IPS-18c (cell line): ENCODE measurements around the gene REEP6.
A peak's percentile ranks its signal among the peaks of the same experiment; 100 is the strongest.

Experiments
- H3K4me3 ChIP-seq: 2 replicates; pipeline ENCODE4 v1.7.0; 2013; ENCODE audit warnings: low read depth, mild to moderate bottlenecking, low read length, moderate library complexity; ENCODE audit not compliant: insufficient read depth
- H3K9me3 ChIP-seq: one replicate; pipeline ENCODE4 v1.6.1; 2013; ENCODE audit warnings: mild to moderate bottlenecking, low read length, moderate library complexity; ENCODE audit not compliant: control insufficient read depth, insufficient read depth

The REEP6 gene

DNA sequence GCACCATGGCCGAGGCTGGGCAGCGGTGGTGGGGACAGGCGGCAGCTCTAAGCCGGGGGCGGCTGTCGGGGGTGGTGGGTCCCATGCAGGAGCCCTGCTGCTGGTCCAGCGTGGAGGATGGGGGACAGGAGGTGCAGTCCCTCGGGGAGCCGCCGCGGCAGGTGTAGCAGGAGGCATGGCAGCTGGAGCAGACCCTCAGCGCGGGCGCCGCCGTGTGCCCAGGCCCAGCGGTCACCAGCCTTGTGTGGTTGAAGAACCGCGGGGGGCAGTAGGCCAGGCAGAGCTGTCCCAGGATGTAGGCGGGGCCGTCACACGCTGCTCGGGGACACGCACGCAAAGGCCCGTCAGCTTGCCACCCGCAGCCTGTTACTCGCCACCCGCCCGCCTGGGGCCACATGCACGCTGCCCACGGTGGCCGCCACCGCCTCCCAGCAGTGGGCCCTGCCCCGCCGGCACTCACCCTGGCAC, 9.1 kb upstream of the REEP6 start:
- H3K4me3 ChIP-seq, result no peak overlapping the region
- no peaks in the 10 kb centered on the region for H3K9me3 ChIP-seq

- Histone ChIP-seq H3K4me3 (no peak overlapping the region), H3K9me3 (no peaks in the 10 kb centered on the region)
Measured at GRCh38 chr19:1482361-1483130, 8.4 kb upstream of the REEP6 start.

GRCh38 chr19:1483131-1483978, 7.6 kb upstream of the REEP6 start:
- no peaks in the 10 kb centered on the region for H3K9me3 ChIP-seq
- no peak overlapping the region for H3K4me3 ChIP-seq

DNA sequence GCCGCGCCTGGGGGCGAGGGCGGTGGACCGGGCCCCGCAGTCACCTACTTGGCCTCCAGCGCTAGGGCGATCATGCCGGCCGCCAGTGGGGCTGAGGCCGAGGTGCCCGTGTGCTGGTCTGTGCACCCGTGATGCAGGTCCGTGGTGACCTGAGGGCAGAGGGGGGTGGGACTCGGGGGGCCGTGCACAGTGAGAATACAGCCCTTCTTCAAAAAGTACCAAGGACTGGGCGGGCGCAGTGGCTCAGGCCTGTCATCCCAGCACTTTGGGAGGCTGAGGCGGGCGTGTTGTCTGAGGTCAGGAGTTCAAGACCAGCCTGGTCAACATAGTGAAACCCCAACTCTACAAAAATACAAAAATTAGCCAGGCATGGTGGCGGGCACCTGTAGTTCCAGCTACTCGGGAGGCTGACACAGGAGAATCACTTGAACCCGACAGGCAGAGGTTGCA, 7.0 kb upstream of the REEP6 start:
- H3K4me3 ChIP-seq, result no peak overlapping the region
- H3K9me3 ChIP-seq, result no peaks in the 10 kb centered on the region

- Histone ChIP-seq H3K4me3 (no peak overlapping the region), H3K9me3 (no peaks in the 10 kb centered on the region)
Measured at GRCh38 chr19:1486720-1487575, 4.0 kb upstream of the REEP6 start.

DNA sequence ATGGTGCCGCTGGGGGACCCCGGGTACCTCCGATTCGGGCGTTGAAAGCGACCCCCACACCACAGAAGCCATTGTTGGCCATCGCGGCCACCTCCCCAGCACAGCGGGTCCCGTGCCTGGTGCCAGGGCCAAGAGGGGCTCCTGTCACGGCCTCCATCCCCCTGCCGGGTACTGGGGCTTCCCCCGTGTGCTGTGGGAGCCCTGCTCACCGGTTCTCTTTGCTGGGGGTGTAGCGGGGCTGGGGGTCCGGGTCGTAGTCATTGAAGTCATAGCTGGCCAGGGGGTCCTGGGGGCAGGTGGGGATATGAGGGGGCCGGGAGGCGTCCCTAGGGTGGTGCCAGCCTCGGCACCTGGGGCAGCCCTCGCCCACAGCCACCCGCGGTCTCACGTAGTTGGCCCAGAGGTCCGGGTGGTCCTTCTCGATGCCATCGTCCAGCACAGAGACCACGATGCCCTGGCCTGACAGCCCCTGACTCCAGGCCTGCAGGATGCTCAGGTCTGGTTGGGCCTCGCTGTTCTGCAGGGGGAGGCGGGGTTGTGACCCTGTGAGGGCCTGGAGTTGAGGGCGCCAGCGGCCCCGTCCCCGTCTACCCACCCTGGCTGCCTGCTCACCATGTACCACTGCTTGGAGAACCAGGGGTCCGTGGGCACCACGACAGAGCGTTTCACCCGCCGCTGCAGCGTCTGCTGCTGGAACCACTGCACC, 3.3 kb upstream of the REEP6 start:
- Histone ChIP-seq H3K9me3 (no peaks in the 10 kb centered on the region), H3K4me3 (no peak overlapping the region)

- H3K4me3 ChIP-seq, result no peak overlapping the region
- no peaks in the 10 kb centered on the region for H3K9me3 ChIP-seq
Measured at GRCh38 chr19:1488282-1488601, 2.7 kb upstream of the REEP6 start.

- Histone ChIP-seq H3K4me3 (peak overlapping the region; percentile 85), H3K9me3 (no peaks in the 10 kb centered on the region)
Measured at GRCh38 chr19:1489463-1490310, 1.3 kb upstream of the REEP6 start.

DNA sequence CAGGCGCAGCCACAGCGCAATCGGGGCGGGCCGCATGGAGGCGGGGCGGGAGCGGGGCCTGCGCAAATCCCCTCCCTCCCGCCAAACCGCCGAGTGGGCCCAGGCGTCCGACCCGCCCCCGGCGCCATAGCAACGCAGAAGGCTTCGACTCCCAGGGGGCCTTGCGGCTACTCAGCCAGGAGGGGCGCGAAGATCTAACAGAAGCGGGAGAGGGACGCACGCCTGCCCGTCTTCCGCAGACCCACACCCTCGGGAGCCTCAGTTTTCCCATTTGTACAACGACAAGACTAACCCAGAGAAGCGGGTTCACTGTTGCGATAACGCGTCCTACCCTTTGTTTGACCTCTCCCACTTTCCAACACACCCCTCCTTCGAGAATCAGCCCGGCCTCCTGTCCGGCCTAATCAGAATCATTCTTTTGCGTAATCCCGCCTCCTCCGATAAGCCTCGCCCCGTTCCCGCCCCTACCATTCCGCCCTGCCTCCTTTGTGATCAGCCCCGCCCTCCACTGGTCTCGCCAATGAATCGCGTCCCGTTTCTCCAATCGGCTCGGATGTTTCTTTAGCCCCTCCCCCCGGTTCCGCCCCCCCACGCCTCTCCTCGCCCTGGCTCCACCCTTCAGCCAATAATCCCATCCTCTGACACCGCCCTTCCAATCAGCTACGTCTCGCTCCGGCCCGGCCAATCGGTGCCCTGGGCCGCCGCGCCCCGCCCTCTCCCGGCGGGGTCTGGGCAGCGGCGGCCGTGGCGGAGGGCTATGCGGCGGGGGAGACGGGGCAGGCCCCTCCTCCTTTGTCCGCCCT, 469 bp upstream of the REEP6 start, which contains the start of gene PCSK4:
PCSK4 (minus strand) TSS at position 40 of the 803 bp plus-strand sequence; CDS start at position 36, 4 bp downstream.
- H3K4me3 ChIP-seq, result peak within 1 kb of the TSS; percentile 85
- H3K9me3 ChIP-seq, result no peaks in the 10 kb centered on the region

DNA sequence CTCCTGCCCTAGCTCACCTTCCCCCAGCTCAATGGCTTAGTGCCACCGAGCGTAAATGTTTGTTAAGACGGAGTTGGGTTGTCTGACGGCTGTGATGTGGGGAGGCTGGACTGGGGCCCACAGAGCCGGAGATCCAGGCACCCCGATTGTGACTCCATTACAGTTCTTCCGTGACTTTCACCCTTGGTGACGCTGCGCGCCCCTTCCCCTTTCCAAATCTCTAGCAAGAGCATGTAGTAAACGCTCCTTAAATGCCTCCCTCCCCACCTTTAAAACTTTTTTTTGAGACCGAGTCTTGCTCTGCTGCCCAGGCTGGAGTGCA, 829 bp downstream of the REEP6 start:
- Histone ChIP-seq H3K9me3 (no peaks in the 10 kb centered on the region), H3K4me3 (peak overlapping the region; percentile 81)

- no peak overlapping the region for H3K4me3 ChIP-seq
- H3K9me3 ChIP-seq, result no peaks in the 10 kb centered on the region
Measured at GRCh38 chr19:1492474-1493006, 1.6 kb downstream of the REEP6 start.

GRCh38 chr19:1494115-1494815, 3.3 kb downstream of the REEP6 start:
- Histone ChIP-seq H3K9me3 (no peaks in the 10 kb centered on the region), H3K4me3 (no peak overlapping the region)

DNA sequence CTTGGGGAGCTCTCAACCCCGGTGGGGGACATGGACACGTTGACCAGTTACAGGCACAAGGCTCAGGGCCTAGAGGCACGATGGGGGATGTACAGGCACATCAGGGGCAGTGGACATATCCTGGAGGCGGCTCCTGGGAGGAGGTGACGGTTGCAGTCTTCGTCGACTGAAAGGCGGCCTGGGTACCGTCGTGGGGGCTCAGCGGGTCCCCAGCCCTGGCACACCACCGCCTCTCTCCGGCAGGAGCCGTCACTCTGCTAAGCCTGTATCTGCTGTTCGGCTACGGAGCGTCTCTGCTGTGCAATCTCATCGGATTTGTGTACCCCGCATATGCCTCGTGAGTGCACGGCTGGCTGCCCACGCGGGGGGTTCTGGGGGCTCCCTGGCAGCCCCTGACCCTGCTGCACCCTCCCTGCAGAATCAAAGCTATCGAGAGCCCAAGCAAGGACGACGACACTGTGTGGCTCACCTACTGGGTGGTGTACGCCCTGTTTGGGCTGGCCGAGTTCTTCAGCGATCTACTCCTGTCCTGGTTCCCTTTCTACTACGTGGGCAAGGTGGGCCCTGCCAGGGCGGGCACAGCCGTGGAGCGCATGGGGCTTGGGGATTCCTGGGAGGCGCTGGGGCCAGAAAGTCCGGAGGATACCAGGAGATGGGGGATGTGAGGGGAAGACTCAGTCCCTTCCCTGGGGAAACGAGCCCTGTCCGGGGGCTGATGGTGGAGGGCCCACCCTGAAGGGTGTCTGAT, 4.2 kb downstream of the REEP6 start:
- no peak overlapping the region for H3K4me3 ChIP-seq
- H3K9me3 ChIP-seq, result peaks cover 4% of the 10 kb centered on the region
